Gastroesophageal sphincter (tissue), 4 donors: Measurements from ENCODE around the gene THAP2. TPM values are rescaled to one million over a fixed set of nuclear protein-coding genes. Genes with fewer than 3 reads are reported as not detected.

ENCODE experiments used
- ATAC-seq: fragments of 150-250 bp; one replicate; pipeline ENCODE4 v1.9.1; 2016; ENCODE audit warnings: mild to moderate bottlenecking, moderate library complexity
- H3K27ac ChIP-seq, 4 donors: fragments of 200-600 bp; sonication (generic) in 3 of 4; 1 replicate in 3 of 4; 2 replicates in 1 of 4; pipeline ENCODE4 v1.5.1; 2016 to 2019
- H3K27me3 ChIP-seq: fragments of 200-600 bp; sonication (generic); one replicate; pipeline ENCODE4 v1.5.1; 2019
- H3K36me3 ChIP-seq, 2 donors: fragments of 200-600 bp; sonication (generic); one replicate each; pipeline ENCODE4 v1.5.1; 2019; ENCODE audit warnings: control low read depth in 1 of 2
- H3K4me1 ChIP-seq, 3 donors: fragments of 200-600 bp; sonication (generic); 1 replicate in 2 of 3; 2 replicates in 1 of 3; pipeline ENCODE4 v1.5.1; 2016 to 2019; ENCODE audit warnings: control low read depth in 2 of 3
- H3K4me3 ChIP-seq, 2 donors: fragments of 200-600 bp; sonication (generic); one replicate each; pipeline ENCODE4 v1.5.1; 2019; ENCODE audit warnings: mild to moderate bottlenecking in 1 of 2, moderate library complexity in 1 of 2
- H3K9me3 ChIP-seq, 3 donors: fragments of 200-600 bp; sonication (generic); one replicate each; pipeline ENCODE4 v1.5.1; 2017 to 2019; ENCODE audit warnings: control low read depth in 2 of 3
- EP300 ChIP-seq: sonication (generic); formaldehyde crosslinking; IDR thresholded peaks from one replicate; pipeline ENCODE4 v1.6.1; 2017; ENCODE audit warnings: antibody characterized with exemption, mild to moderate bottlenecking
- POLR2A ChIP-seq, 2 donors: fragments of 450-650 bp; IDR thresholded peaks; one replicate each; pipeline ENCODE4 v1.6.1; 2017; ENCODE audit warnings: antibody characterized with exemption in 2 of 2, mild to moderate bottlenecking in 2 of 2, moderate library complexity in 1 of 2
- POLR2AphosphoS5 ChIP-seq: sonication (generic); formaldehyde crosslinking; IDR thresholded peaks from one replicate; pipeline ENCODE4 v1.6.1; 2017; ENCODE audit warnings: antibody characterized with exemption
- WGBS, 2 donors: methylation state at CpG; one replicate each; pipeline ENCODE4 v1.1.5; 2018; ENCODE audit warnings: low coverage in 1 of 2; 5-methylcytosine and 5-hydroxymethylcytosine counted together
- total RNA-seq, 4 donors: library from RNA; depleted of rRNA; stranded (reverse); fragments of >200 nt; gene quantifications; one replicate each; pipeline ENCODE4 v1.1.0, GENCODE V29; 2016
- TF ChIP-seq, protein P1 (sequence below), 4 experiments: fragments of 200-600 bp in 2 of 4; fragments of 450-650 bp in 2 of 4; sonication (generic) in 1 of 4; IDR thresholded peaks; one replicate each; pipeline ENCODE4 v1.5.1; 2017 to 2019; ENCODE audit warnings: antibody characterized with exemption in 4 of 4, mild to moderate bottlenecking in 2 of 4, moderate library complexity in 2 of 4

THAP2 gene
- total RNA-seq, 4 donors from 2014 or later: 2.3 to 19.5 (median 6.1) TPM

DNA sequence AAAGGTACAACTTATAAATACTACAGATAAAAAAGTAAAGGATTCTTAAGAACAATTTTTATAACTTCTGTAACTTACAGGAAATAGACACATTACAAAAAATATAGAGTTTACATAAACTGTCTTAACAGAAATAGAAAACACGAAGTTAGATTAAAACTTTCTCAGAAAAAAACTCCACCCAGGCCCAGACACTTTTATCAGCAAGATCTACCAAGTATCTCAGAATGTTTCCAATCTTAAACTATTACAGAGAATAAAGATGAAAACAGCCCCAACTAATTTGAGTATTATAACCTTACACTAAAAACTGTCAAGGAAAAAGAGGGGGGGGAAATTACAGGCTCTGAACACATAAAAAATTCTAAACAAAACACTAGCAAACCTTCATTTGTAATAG, 8.6 kb upstream of the THAP2 start:
- no peak overlapping the region for H3K4me3 ChIP-seq
- no peaks in the 10 kb centered on the region for H3K27me3 ChIP-seq
- H3K27ac ChIP-seq: no peak overlapping the region
- no peaks in the 10 kb centered on the region for H3K9me3 ChIP-seq
- no peak for ATAC-seq
- no peak for TF ChIP-seq POLR2A (IDR thresholded peaks at IDR 0.05)
- no peak for TF ChIP-seq POLR2AphosphoS5
- TF ChIP-seq EP300: no peak
- TF ChIP-seq, protein P1, sequence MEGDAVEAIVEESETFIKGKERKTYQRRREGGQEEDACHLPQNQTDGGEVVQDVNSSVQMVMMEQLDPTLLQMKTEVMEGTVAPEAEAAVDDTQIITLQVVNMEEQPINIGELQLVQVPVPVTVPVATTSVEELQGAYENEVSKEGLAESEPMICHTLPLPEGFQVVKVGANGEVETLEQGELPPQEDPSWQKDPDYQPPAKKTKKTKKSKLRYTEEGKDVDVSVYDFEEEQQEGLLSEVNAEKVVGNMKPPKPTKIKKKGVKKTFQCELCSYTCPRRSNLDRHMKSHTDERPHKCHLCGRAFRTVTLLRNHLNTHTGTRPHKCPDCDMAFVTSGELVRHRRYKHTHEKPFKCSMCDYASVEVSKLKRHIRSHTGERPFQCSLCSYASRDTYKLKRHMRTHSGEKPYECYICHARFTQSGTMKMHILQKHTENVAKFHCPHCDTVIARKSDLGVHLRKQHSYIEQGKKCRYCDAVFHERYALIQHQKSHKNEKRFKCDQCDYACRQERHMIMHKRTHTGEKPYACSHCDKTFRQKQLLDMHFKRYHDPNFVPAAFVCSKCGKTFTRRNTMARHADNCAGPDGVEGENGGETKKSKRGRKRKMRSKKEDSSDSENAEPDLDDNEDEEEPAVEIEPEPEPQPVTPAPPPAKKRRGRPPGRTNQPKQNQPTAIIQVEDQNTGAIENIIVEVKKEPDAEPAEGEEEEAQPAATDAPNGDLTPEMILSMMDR (IDR thresholded peaks at IDR 0.05): no peak
- peaks cover 0 to 74% of the 10 kb centered on the region in 2 donors for H3K36me3 ChIP-seq
- peaks cover 0 to 53% (median 0%) of the 10 kb centered on the region in 3 donors for H3K4me1 ChIP-seq
- WGBS, 2 donors: 57 to 69% methylated on average over 1 of the region's 1 CpG

DNA sequence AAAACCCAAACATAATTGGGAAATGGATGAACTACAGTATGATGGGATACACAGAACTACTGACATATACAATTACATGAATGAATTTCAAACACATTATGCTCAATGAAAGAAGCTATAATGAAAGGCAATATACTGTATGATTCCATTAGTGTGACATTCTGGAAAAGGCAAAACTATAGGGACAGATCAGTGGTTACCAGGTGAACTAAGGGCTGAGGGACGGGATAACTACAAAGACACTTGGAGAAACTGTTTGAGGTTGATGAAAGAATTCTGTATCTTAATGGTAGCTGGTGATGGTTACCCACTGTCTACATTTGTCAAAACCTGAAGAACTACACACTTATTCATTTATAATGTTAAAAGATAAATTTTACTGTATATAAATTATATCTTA, 8.2 kb upstream of the THAP2 start:
- no peak for ATAC-seq
- WGBS, 2 donors: 88 to 100% methylated on average over 1 of the region's 1 CpG
- no peak for TF ChIP-seq POLR2AphosphoS5
- TF ChIP-seq, protein P1 (IDR thresholded peaks at IDR 0.05): no peak
- peaks cover 0 to 53% (median 1%) of the 10 kb centered on the region in 3 donors for H3K4me1 ChIP-seq
- H3K27me3 ChIP-seq: no peaks in the 10 kb centered on the region
- H3K36me3 ChIP-seq: peaks cover 0 to 74% of the 10 kb centered on the region in 2 donors
- H3K9me3 ChIP-seq: no peaks in the 10 kb centered on the region
- H3K27ac ChIP-seq: no peak overlapping the region
- no peak overlapping the region for H3K4me3 ChIP-seq

DNA sequence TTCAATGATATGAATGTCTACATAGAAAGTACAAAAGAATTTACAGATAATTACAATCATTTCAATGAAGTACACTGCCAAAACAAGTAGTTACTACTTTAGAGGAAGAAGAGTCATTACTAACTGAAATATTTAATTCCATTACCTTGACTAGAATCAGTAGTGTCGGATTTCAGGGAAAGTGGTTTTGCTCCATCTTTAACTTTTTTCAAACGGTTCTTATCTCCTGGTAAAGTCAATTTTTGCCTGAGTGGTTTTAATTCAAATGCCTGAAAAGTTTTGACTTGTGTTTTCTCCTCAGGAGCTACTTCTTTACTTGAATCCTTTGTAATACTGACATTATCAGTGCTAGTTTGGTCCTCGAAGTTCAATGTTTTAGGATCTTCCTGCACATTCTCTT, 7.4 kb upstream of the THAP2 start:
- H3K4me1 ChIP-seq: peaks cover 0 to 53% (median 7%) of the 10 kb centered on the region in 3 donors
- no peaks in the 10 kb centered on the region for H3K9me3 ChIP-seq
- no peaks in the 10 kb centered on the region for H3K27me3 ChIP-seq
- H3K36me3 ChIP-seq: peaks cover 0 to 70% of the 10 kb centered on the region in 2 donors
- no peak overlapping the region for H3K27ac ChIP-seq
- TF ChIP-seq POLR2AphosphoS5 (no peak), EP300 (no peak), POLR2A (IDR thresholded peaks at IDR 0.05) (no peak)
- TF ChIP-seq, protein P1 (IDR thresholded peaks at IDR 0.05): no peak
- no peak overlapping the region for H3K4me3 ChIP-seq
- 63 to 74% methylated on average over 3 of the region's 3 CpGs for WGBS, 2 donors
- ATAC-seq: no peak

GRCh38 chr12:71661977-71662530, 2.0 kb upstream of the THAP2 start:
- TF ChIP-seq EP300 (no peak), POLR2AphosphoS5 (no peak), POLR2A (IDR thresholded peaks at IDR 0.05) (no peak)
- TF ChIP-seq, protein P1 (IDR thresholded peaks at IDR 0.05): no peak
- Histone ChIP-seq H3K4me3 (peak overlapping the region; percentile 65 to 80), H3K27me3 (no peaks in the 10 kb centered on the region), H3K4me1 (peaks cover 0 to 47% (median 12%) of the 10 kb centered on the region in 3 donors), H3K9me3 (no peaks in the 10 kb centered on the region), H3K36me3 (peaks cover 0 to 32% of the 10 kb centered on the region in 2 donors), H3K27ac (peak overlapping the region; percentile 91 to 98 (median 94))
- ATAC-seq: no peak
- WGBS, 2 donors: 3 to 9% methylated on average over 8 of the region's 8 CpGs

GRCh38 chr12:71662849-71663560, 1.1 kb upstream of the THAP2 start:
- TF ChIP-seq POLR2A (IDR thresholded peaks at IDR 0.05) (peak in 1 of 2 donors; percentile 10), POLR2AphosphoS5 (no peak)
- H3K4me1 ChIP-seq: peaks cover 0 to 47% (median 12%) of the 10 kb centered on the region in 3 donors
- no peaks in the 10 kb centered on the region for H3K9me3 ChIP-seq
- H3K27ac ChIP-seq: peak overlapping the region; percentile 91 to 98 (median 94)
- no peaks in the 10 kb centered on the region for H3K27me3 ChIP-seq
- H3K36me3 ChIP-seq: peaks cover 0 to 22% of the 10 kb centered on the region in 2 donors
- WGBS, 2 donors: 0% methylated on average over 8 of the region's 53 CpGs
- peak overlapping the region; percentile 65 to 80 for H3K4me3 ChIP-seq
- peak; percentile 49 for ATAC-seq
